ENCODE results near the gene CRYBG2. TPM values are rescaled to one million over a fixed set of nuclear protein-coding genes. Genes with fewer than 3 reads are reported as not detected.

CRYBG2 gene
- total and polyA plus RNA-seq, 3 donors from 2014 or later, result 4.9 to 12.9 (median 5.6) TPM

GRCh38 chr1:26358411-26359384 is 4.8 kb upstream of the CRYBG2 start:
- no peaks in the 10 kb centered on the region for H3K27me3 ChIP-seq
- no peak for DNase-seq
- no peaks in the 10 kb centered on the region for H3K9me3 ChIP-seq
- TF ChIP-seq POLR2A (IDR thresholded peaks at IDR 0.05), result no peak
- TF ChIP-seq, protein P1, sequence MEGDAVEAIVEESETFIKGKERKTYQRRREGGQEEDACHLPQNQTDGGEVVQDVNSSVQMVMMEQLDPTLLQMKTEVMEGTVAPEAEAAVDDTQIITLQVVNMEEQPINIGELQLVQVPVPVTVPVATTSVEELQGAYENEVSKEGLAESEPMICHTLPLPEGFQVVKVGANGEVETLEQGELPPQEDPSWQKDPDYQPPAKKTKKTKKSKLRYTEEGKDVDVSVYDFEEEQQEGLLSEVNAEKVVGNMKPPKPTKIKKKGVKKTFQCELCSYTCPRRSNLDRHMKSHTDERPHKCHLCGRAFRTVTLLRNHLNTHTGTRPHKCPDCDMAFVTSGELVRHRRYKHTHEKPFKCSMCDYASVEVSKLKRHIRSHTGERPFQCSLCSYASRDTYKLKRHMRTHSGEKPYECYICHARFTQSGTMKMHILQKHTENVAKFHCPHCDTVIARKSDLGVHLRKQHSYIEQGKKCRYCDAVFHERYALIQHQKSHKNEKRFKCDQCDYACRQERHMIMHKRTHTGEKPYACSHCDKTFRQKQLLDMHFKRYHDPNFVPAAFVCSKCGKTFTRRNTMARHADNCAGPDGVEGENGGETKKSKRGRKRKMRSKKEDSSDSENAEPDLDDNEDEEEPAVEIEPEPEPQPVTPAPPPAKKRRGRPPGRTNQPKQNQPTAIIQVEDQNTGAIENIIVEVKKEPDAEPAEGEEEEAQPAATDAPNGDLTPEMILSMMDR (IDR thresholded peaks at IDR 0.05), result no peak
- intact Hi-C loops (cut with DNase I; ENCODE audit: low total_unique reads), result no loop called here
- no peak overlapping the region for H3K27ac ChIP-seq
- WGBS, 2 donors, result 54 to 57% methylated on average over 15 of the region's 15 CpGs
- no peaks in the 10 kb centered on the region for H3K36me3 ChIP-seq (ENCODE audit: low read depth, missing control alignments)
- no peak overlapping the region for H3K4me3 ChIP-seq
- no peaks in the 10 kb centered on the region for H3K4me1 ChIP-seq

- no peaks in the 10 kb centered on the region for H3K27me3 ChIP-seq
- H3K4me3 ChIP-seq, result no peak overlapping the region
- H3K27ac ChIP-seq, result no peak overlapping the region
- intact Hi-C loops (cut with DNase I; ENCODE audit: low total_unique reads), result no loop called here
- WGBS, 2 donors, result 65 to 74% methylated on average over 3 to 10 of the region's 10 CpGs
- no peak for DNase-seq
- no peaks in the 10 kb centered on the region for H3K4me1 ChIP-seq
- H3K36me3 ChIP-seq (ENCODE audit: low read depth, missing control alignments), result no peaks in the 10 kb centered on the region
- TF ChIP-seq, protein P1 (IDR thresholded peaks at IDR 0.05), result no peak
- TF ChIP-seq POLR2A (IDR thresholded peaks at IDR 0.05), result no peak
- H3K9me3 ChIP-seq, result no peaks in the 10 kb centered on the region
Measured at GRCh38 chr1:26357121-26357602, 3.2 kb upstream of the CRYBG2 start.

DNA sequence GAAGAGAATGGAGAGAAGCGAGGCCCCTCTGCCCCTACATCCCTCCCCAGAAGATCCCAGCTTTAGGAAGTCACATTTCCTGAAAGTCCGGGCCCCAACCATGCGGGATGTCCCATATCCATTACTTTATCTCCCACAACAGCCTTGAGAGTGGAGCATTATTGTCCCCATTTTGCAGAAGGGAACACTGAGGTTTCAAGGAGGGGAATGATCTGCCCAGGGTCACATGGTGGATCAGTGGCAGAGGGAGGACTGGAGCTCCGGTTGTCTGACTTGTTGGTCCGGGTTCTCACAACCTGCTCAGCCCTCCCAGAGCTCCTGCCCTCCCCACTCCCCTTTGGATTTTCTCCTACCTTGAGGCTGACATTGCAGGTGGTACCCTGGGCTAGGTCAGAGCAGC is 2.2 kb upstream of the CRYBG2 start:
- Histone ChIP-seq H3K27me3 (no peaks in the 10 kb centered on the region), H3K27ac (no peak overlapping the region), H3K36me3 (ENCODE audit: low read depth, missing control alignments) (no peaks in the 10 kb centered on the region), H3K4me1 (no peaks in the 10 kb centered on the region), H3K4me3 (no peak overlapping the region), H3K9me3 (no peaks in the 10 kb centered on the region)
- DNase-seq, result no peak
- intact Hi-C loops (cut with DNase I; ENCODE audit: low total_unique reads), result no loop called here
- 87 to 92% methylated on average over 4 to 5 of the region's 5 CpGs for WGBS, 2 donors
- TF ChIP-seq, protein P1 (IDR thresholded peaks at IDR 0.05), result no peak
- no peak for TF ChIP-seq POLR2A (IDR thresholded peaks at IDR 0.05)

DNA sequence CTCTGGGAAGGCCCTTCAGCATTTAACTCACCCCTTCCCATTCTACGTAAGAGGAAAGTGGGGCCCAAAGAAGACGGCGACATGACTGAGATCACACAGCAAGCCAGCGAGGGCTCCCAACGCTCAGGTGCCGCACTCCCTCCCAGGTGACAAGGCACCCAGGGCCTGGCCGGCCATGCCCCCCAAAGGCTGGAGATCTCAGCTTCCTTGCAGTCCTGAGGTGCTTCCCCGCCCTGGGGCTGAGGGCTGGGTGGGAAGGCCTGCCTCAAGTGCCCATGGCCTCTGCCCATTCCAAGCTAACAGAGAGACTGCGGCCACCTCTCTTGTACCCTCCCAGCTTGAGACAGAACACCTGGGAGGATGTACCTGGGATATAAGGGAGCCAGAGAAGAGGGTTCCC is 1.0 kb upstream of the CRYBG2 start:
- 94 to 96% methylated on average over 8 to 9 of the region's 9 CpGs for WGBS, 2 donors
- H3K4me1 ChIP-seq, result no peaks in the 10 kb centered on the region
- no peak overlapping the region for H3K4me3 ChIP-seq
- intact Hi-C loops (cut with DNase I; ENCODE audit: low total_unique reads), result no loop called here
- H3K27ac ChIP-seq, result no peak overlapping the region
- H3K36me3 ChIP-seq (ENCODE audit: low read depth, missing control alignments), result no peaks in the 10 kb centered on the region
- no peaks in the 10 kb centered on the region for H3K9me3 ChIP-seq
- TF ChIP-seq, protein P1 (IDR thresholded peaks at IDR 0.05), result no peak
- no peak for TF ChIP-seq POLR2A (IDR thresholded peaks at IDR 0.05)
- DNase-seq, result no peak
- H3K27me3 ChIP-seq, result no peaks in the 10 kb centered on the region

Measured in testis (tissue), 3 donors.